Measurements from ENCODE around the gene OR8B4. TPM values are rescaled to one million over a fixed set of nuclear protein-coding genes. Genes with fewer than 3 reads are reported as not detected.
A peak's percentile ranks its signal among the peaks of the same experiment; 100 is the strongest.

OR8B4 gene
- total RNA-seq, 1 experiment from 2014 or later = not detected

DNA sequence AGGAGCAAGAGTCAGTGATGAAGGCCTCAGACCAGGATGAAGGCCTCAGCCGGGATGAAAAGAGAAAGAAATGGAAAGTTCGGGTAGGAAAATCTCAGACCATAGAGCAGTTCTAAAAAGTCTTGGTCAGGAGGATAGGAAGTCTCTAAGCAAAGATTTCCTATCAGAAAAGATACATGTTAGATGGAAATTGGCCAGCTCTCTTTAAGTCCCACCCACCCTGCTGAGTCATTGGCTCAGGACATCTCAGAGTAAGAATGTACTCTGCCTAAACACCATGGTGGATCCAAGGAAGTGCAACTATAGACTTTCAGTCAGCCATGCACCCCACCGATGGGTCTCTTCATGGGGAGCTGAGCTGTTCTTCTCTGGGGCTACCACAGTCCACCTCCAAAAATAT, 30.3 kb downstream of the OR8B4 start:
- H3K9ac ChIP-seq (ENCODE audit: low read length) = no peak overlapping the region
- H3K4me2 ChIP-seq (ENCODE audit: low read length) = no peak overlapping the region
- H4K20me1 ChIP-seq (ENCODE audit: insufficient read depth) = no peaks in the 10 kb centered on the region
- H3K79me2 ChIP-seq (ENCODE audit: insufficient read depth, low read length) = no peaks in the 10 kb centered on the region
- no peak overlapping the region for H3K4me3 ChIP-seq (replicated peaks in 1 of 2; ENCODE audit: low read depth in 1 of 2, low read length in 2 of 2)
- TF ChIP-seq CTCF (IDR thresholded peaks at IDR 0.05 in 2 of 3, conservative IDR thresholded peaks at IDR 0.05 in 1 of 3; ENCODE audit: borderline replicate concordance in 1 of 3, insufficient read depth in 1 of 3, low read depth in 2 of 3, low read length in 2 of 3) = no peak
- TF ChIP-seq, protein P1, sequence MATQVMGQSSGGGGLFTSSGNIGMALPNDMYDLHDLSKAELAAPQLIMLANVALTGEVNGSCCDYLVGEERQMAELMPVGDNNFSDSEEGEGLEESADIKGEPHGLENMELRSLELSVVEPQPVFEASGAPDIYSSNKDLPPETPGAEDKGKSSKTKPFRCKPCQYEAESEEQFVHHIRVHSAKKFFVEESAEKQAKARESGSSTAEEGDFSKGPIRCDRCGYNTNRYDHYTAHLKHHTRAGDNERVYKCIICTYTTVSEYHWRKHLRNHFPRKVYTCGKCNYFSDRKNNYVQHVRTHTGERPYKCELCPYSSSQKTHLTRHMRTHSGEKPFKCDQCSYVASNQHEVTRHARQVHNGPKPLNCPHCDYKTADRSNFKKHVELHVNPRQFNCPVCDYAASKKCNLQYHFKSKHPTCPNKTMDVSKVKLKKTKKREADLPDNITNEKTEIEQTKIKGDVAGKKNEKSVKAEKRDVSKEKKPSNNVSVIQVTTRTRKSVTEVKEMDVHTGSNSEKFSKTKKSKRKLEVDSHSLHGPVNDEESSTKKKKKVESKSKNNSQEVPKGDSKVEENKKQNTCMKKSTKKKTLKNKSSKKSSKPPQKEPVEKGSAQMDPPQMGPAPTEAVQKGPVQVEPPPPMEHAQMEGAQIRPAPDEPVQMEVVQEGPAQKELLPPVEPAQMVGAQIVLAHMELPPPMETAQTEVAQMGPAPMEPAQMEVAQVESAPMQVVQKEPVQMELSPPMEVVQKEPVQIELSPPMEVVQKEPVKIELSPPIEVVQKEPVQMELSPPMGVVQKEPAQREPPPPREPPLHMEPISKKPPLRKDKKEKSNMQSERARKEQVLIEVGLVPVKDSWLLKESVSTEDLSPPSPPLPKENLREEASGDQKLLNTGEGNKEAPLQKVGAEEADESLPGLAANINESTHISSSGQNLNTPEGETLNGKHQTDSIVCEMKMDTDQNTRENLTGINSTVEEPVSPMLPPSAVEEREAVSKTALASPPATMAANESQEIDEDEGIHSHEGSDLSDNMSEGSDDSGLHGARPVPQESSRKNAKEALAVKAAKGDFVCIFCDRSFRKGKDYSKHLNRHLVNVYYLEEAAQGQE (IDR thresholded peaks at IDR 0.05; ENCODE audit: low read depth) = no peak
- TF ChIP-seq ZBTB33 (IDR thresholded peaks at IDR 0.05; ENCODE audit: extremely low read depth, insufficient replicate concordance, low read length) = no peak
- TF ChIP-seq SP1 (IDR thresholded peaks at IDR 0.05; ENCODE audit: low read depth) = no peak
- TF ChIP-seq SIN3A (IDR thresholded peaks at IDR 0.05; ENCODE audit: low read depth) = no peak
- CTCF ChIA-PET = no interaction called here
- POLR2A ChIA-PET = no interaction called here
- no peak overlapping the region for H3K27ac ChIP-seq (ENCODE audit: low read depth, low read length)
- H2AFZ ChIP-seq (ENCODE audit: low read depth, low read length, poor library complexity, severe bottlenecking) = no peak overlapping the region
- ATAC-seq (peak; percentile 67), DNase-seq (ENCODE audit: low read depth, low spot score) (no peak)
- no peaks in the 10 kb centered on the region for H3K9me3 ChIP-seq (ENCODE audit: control insufficient read depth in 1 of 2, insufficient read depth in 1 of 2, low read depth in 1 of 2, low read length in 2 of 2)
- H3K9me2 ChIP-seq (ENCODE audit: insufficient read depth) = no peaks in the 10 kb centered on the region
- RAD21 ChIA-PET (ENCODE audit: low non-redundant PET in 1 of 2, low total read pairs in 2 of 2, uncharacterized antibody in 2 of 2, unreplicated experiment in 2 of 2) = no interaction called here
- H3K36me3 ChIP-seq (ENCODE audit: control insufficient read depth in 1 of 2, insufficient read depth in 2 of 2, low read length in 2 of 2) = no peaks in the 10 kb centered on the region
- BruUV-seq (replicated peaks) = no TSS peak
- no peaks in the 10 kb centered on the region for H3K4me1 ChIP-seq (ENCODE audit: control insufficient read depth in 1 of 2, insufficient read depth in 2 of 2, low read length in 2 of 2)
- intact Hi-C loops (cut with micrococcal nuclease) = no loop called here
- 0 out of 2 replicates have a peak, but pooled peaks cover 6% of the 10 kb centered on the region for H3K27me3 ChIP-seq (ENCODE audit: insufficient read depth, low read length)

Data from HCT116 (cell line).